ENCODE results near the gene BTN1A1. TPM values are rescaled to one million over a fixed set of nuclear protein-coding genes. Genes with fewer than 3 reads are reported as not detected.
A peak's percentile ranks its signal among the peaks of the same experiment; 100 is the strongest.

Gene BTN1A1
- polyA plus RNA-seq, 3 donors, result 0.14 to 0.23 (median 0.17) TPM

- DNase-seq (ENCODE audit: extremely low read depth in 1 of 11, low read depth in 9 of 11, low spot score in 4 of 11), result peak in 4 of 11 donors; percentile 58 to 77 (median 74)
Observed at GRCh38 chr6:26553264-26553634, 53.1 kb downstream of the BTN1A1 start.

- peak in 4 of 11 donors; percentile 70 to 77 (median 75) for DNase-seq (ENCODE audit: extremely low read depth in 1 of 11, low read depth in 9 of 11, low spot score in 4 of 11)
Observed at GRCh38 chr6:26553635-26554446, 53.7 kb downstream of the BTN1A1 start.

GRCh38 chr6:26554447-26554696 lies 54.3 kb downstream of the BTN1A1 start:
- no peak for DNase-seq (ENCODE audit: extremely low read depth in 1 of 11, low read depth in 9 of 11, low spot score in 4 of 11)

DNA sequence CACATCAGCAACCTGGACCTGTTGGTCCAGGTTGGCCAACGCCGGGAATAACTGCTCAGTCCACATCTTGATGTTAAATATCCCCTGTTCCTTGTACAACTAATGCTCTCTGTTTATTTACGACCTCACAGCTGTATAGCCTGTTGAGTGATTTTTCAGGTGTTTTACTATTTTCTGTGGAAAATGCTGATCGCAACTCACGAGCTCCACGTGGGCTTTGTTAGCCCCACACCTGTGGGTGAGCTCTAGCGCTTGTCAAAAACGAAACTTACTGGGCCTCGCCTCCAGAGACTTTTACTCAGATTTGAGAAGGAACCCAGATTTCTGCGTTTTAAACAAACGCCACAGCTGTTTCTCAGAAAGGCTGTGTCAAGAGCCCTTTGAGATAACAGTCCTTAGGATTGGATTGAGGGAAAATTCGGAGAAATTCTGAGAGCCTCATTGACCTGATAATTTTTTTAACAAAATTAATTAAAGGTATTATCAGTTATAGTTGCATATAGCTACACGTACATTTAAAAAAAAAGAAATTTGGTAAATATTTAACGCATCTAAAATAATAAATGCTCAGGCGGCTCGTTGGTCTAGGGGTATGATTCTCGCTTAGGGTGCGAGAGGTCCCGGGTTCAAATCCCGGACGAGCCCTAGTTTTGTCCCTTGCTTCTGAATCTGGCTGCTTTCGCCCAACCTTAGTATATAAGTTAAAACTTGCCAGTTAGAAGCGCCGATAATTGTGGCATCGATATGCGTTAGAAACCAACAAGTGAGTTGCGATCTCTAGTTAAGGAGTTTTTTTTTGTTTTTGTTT lies 54.8 kb downstream of the BTN1A1 start:
- DNase-seq (ENCODE audit: extremely low read depth in 1 of 11, low read depth in 9 of 11, low spot score in 4 of 11), result peak in 1 of 11 donors; percentile 27

GRCh38 chr6:26555505-26556262 lies 55.6 kb downstream of the BTN1A1 start:
- DNase-seq (ENCODE audit: extremely low read depth in 1 of 11, low read depth in 9 of 11, low spot score in 4 of 11), result no peak

DNA sequence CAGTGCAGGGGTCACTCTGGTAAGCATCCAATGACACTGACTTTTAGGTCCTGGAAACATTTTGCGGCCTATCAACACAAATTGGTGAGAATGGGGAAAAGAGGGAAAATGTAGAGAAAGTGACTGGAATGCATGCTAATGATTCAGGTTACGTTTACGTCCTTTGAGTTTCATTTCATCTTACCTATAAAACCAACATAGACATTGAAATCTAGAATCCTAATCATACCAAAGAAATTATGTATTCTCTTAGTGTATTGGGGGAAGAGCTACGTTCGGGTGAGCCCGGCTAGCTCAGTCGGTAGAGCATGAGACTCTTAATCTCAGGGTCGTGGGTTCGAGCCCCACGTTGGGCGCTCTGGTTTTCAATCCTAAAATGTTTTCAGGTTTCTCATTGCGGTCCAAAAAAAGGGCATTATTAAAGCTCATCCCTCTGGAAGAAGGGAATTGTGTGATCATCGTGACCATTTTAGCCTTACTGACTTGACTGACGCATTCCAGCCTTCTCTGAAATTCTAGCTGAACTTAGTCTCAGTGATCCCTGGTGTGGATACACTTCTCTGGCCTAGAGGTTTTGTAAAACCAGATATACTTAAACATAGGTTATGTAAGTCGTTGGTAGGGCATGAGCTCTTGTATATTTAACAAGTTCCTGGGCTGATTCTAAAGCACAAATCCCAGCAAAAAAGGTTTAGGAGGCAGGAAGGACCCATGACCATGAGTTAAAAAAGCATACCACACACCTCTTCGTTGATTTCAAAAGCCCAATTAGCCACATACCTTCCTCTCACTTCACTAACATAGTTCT lies 56.4 kb downstream of the BTN1A1 start:
- peak in 1 of 11 donors; percentile 15 for DNase-seq (ENCODE audit: extremely low read depth in 1 of 11, low read depth in 9 of 11, low spot score in 4 of 11)

Other genes starting within 250 kb of the BTN1A1 start
- 10 to 100 TPM in 2 of 3 donors, 1 to 10 TPM in 1; 8.8 to 21.1 (median 12.8) TPM for gene BTN3A2, start 135.1 kb upstream of the BTN1A1 start, polyA plus RNA-seq (ENCODE audit: insufficient read length in 3 of 3)
- 10 to 100 TPM; 12.5 to 16.6 (median 14.0) TPM for gene BTN2A2, start 117.2 kb upstream of the BTN1A1 start, polyA plus RNA-seq (ENCODE audit: insufficient read length in 3 of 3)
- gene BTN3A1, start 98.0 kb upstream of the BTN1A1 start, polyA plus RNA-seq (ENCODE audit: insufficient read length in 3 of 3), result 10 to 100 TPM; 20.2 to 32.0 (median 28.3) TPM
- 10 to 100 TPM; 13.8 to 25.5 (median 15.0) TPM for gene BTN3A3, start 59.8 kb upstream of the BTN1A1 start, polyA plus RNA-seq (ENCODE audit: insufficient read length in 3 of 3)
- gene BTN2A1, start 42.3 kb upstream of the BTN1A1 start, polyA plus RNA-seq (ENCODE audit: insufficient read length in 3 of 3), result 10 to 100 TPM; 27.5 to 35.5 (median 30.5) TPM
- gene HMGN4, start 38.1 kb downstream of the BTN1A1 start, polyA plus RNA-seq (ENCODE audit: insufficient read length in 3 of 3), result 10 to 100 TPM; 87.1 to 92.7 (median 90.6) TPM
- gene ABT1, start 96.7 kb downstream of the BTN1A1 start, polyA plus RNA-seq (ENCODE audit: insufficient read length in 3 of 3), result 10 to 100 TPM; 13.6 to 17.3 (median 14.8) TPM
- 10 to 100 TPM; 37.2 to 44.6 (median 37.9) TPM for gene ZNF322, start 159.4 kb downstream of the BTN1A1 start, polyA plus RNA-seq (ENCODE audit: insufficient read length in 3 of 3)

All from renal cortex interstitium (tissue), 11 donors.